OCI-LY7 (cell line): ENCODE measurements around the gene ACOXL. TPM values are rescaled to one million over a fixed set of nuclear protein-coding genes. Genes with fewer than 3 reads are reported as not detected.

Source experiments
- BruUV-seq: library from RNA; stranded (reverse); fragments of 400-500 nt; replicated peaks from 2 replicates; lab custom pipeline; 2021; lab: Mats Ljungman, UMichigan
- CTCF ChIA-PET: fragments of 300-600 bp; sonication (Branson Sonifier 250); formaldehyde crosslinking; loops from one replicate; lab custom pipeline; 2022; ENCODE audit warnings: antibody characterized with exemption; ENCODE audit not compliant: unreplicated experiment; lab: Charles Lee
- POLR2A ChIA-PET: fragments of 300-600 bp; sonication (Branson Sonifier 250); formaldehyde crosslinking; loops from one replicate; lab custom pipeline; 2022; ENCODE audit warnings: antibody characterized with exemption; lab: Charles Lee
- DNase-seq: peaks from one replicate; pipeline ENCODE4 v3.0.0-alpha.2; 2015; ENCODE audit warnings: low spot score
- H2AFZ ChIP-seq: fragments of 200-600 bp; sonication (generic), shearing (Covaris generic); 2 replicates; pipeline ENCODE4 v1.6.1; 2014; ENCODE audit warnings: mild to moderate bottlenecking, antibody characterized with exemption, low read length, moderate library complexity
- H3K27ac ChIP-seq: fragments of 200-600 bp; sonication (generic); 2 replicates; pipeline ENCODE4 v1.5.1; 2014; ENCODE audit warnings: mixed run types, low read depth, mild to moderate bottlenecking, moderate library complexity, low read length, inconsistent platforms; ENCODE audit not compliant: poor library complexity, severe bottlenecking
- H3K36me3 ChIP-seq: fragments of 200-600 bp; sonication (generic); 2 replicates; pipeline ENCODE4 v1.6.1; 2014; ENCODE audit warnings: mild to moderate bottlenecking, antibody characterized with exemption, low read length, moderate library complexity, mixed read lengths; ENCODE audit not compliant: insufficient read depth
- H3K4me1 ChIP-seq: fragments of 200-600 bp; sonication (generic); 2 replicates; pipeline ENCODE4 v1.5.1; 2014; ENCODE audit warnings: mild to moderate bottlenecking, low read length; ENCODE audit not compliant: insufficient read depth, poor library complexity, severe bottlenecking
- H3K4me2 ChIP-seq: fragments of 200-600 bp; sonication (generic); 2 replicates; pipeline ENCODE4 v1.6.1; 2014; ENCODE audit warnings: mild to moderate bottlenecking, low read length
- H3K4me3 ChIP-seq: fragments of 200-600 bp; sonication (generic); 2 replicates; pipeline ENCODE4 v1.5.1; 2014; ENCODE audit warnings: mild to moderate bottlenecking, low read depth, low read length; ENCODE audit not compliant: poor library complexity, severe bottlenecking
- H3K79me2 ChIP-seq: fragments of 200-600 bp; sonication (generic); 2 replicates; pipeline ENCODE4 v1.6.1; 2016; ENCODE audit warnings: low read depth, mild to moderate bottlenecking, low read length, moderate library complexity, mixed read lengths; ENCODE audit not compliant: insufficient read depth
- H3K9me2 ChIP-seq: fragments of 200-600 bp; sonication (generic); 2 replicates; pipeline ENCODE4 v1.6.1; 2016; ENCODE audit warnings: mild to moderate bottlenecking, low read length, mixed read lengths; ENCODE audit not compliant: insufficient read depth
- H3K9me3 ChIP-seq: fragments of 200-600 bp; sonication (generic); 2 replicates; pipeline ENCODE4 v1.6.1; 2014; ENCODE audit warnings: mild to moderate bottlenecking, mixed run types, low read length, mixed read lengths
- H4K20me1 ChIP-seq: fragments of 200-600 bp; sonication (generic); 2 replicates; pipeline ENCODE4 v1.6.1; 2014; ENCODE audit warnings: mild to moderate bottlenecking, antibody characterized with exemption, low read length, moderate library complexity, mixed read lengths; ENCODE audit not compliant: insufficient read depth
- EZH2phosphoT487 ChIP-seq: fragments of 200-600 bp; sonication (generic); IDR thresholded peaks from 2 replicates; pipeline ENCODE4 v1.6.1; 2018; ENCODE audit warnings: low read depth, borderline replicate concordance, mild to moderate bottlenecking, mixed run types, antibody characterized with exemption, low read length, moderate library complexity, mixed read lengths
- intact Hi-C: fragments of 100-400 bp; cut with micrococcal nuclease; formaldehyde crosslinking; loops from one replicate; pipeline ENCODE4 v1.10.0; 2022; ENCODE audit not compliant: unreplicated experiment
- total RNA-seq, 2 experiments: library from RNA; depleted of rRNA in 1 of 2; stranded (reverse); fragments of >200 nt in 1 of 2; shearing (Covaris generic) in 1 of 2; gene quantifications; 2 replicates each; pipeline ENCODE4 v1.2.3, GENCODE V29; 2014 to 2022
- TF ChIP-seq, protein P1 (sequence below): fragments of 200-600 bp; sonication (generic); conservative IDR thresholded peaks from 2 replicates; pipeline ENCODE4 v1.5.1; 2014; ENCODE audit warnings: mild to moderate bottlenecking, antibody characterized with exemption, low read length, moderate library complexity, mixed read lengths

The ACOXL gene
- total RNA-seq, 2 experiments from 2014 or later: 1.4 TPM; not detected in 1

DNA sequence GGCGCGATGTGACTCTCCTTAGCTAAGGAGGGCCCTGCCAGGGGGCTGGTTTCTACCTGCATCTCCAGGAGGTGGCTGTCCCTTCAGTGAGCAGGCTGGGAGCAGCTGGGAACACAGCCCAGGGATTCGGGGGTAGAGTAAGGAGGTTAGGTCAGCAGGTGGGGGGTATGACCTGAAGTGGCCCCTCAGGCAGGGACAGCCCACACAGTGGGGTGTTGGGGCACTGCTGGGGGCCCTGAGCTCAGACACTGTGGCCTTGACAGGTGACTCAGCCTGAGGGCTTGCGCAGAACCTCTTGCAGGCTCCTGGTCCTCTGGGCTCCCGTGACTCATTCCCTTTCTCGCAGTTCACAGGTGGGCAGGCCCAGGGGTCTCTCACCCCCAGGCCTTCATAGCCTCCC lies 202.6 kb downstream of the ACOXL start:
- Histone ChIP-seq H3K36me3 (no peaks in the 10 kb centered on the region), H4K20me1 (no peaks in the 10 kb centered on the region), H3K9me3 (0 out of 2 replicates have a peak, but pooled peaks cover under 1% of the 10 kb centered on the region), H3K27ac (no peak overlapping the region), H3K79me2 (no peaks in the 10 kb centered on the region), H3K9me2 (no peaks in the 10 kb centered on the region), H2AFZ (no peak overlapping the region), H3K4me1 (no peaks in the 10 kb centered on the region), H3K4me3 (no peak overlapping the region), H3K4me2 (no peak overlapping the region)
- BruUV-seq: no TSS peak
- no peak for TF ChIP-seq EZH2phosphoT487
- TF ChIP-seq, protein P1, sequence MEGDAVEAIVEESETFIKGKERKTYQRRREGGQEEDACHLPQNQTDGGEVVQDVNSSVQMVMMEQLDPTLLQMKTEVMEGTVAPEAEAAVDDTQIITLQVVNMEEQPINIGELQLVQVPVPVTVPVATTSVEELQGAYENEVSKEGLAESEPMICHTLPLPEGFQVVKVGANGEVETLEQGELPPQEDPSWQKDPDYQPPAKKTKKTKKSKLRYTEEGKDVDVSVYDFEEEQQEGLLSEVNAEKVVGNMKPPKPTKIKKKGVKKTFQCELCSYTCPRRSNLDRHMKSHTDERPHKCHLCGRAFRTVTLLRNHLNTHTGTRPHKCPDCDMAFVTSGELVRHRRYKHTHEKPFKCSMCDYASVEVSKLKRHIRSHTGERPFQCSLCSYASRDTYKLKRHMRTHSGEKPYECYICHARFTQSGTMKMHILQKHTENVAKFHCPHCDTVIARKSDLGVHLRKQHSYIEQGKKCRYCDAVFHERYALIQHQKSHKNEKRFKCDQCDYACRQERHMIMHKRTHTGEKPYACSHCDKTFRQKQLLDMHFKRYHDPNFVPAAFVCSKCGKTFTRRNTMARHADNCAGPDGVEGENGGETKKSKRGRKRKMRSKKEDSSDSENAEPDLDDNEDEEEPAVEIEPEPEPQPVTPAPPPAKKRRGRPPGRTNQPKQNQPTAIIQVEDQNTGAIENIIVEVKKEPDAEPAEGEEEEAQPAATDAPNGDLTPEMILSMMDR: no peak
- intact Hi-C loops: no loop called here
- ChIA-PET CTCF (no interaction called here), POLR2A (no interaction called here)
- DNase-seq: no peak

DNA sequence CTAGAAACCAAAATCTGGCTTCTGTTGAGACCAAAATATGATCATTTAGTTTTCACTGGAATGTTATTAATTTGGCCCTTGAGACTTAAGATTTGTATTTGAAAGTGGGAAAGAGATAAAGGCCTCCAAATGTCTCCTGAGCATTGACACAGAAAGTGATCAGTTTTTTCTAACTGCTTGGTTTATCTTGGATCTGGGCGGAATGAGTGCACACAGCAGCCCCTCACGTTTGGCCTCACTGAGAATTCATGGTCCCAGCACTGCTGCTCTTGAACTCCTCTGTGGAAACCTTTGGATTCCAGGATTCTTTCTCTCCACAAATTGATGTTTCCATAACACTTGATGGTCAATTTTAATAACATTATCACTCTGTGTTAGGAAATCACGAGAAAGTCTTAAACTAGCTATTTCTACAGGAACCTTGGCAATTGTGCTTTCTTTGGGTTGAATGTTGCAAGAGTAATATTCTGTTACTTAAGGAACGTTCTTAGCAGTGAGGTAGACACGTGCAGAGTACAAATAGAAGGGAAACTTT lies 208.1 kb downstream of the ACOXL start:
- no peak overlapping the region for H3K4me3 ChIP-seq
- CTCF ChIA-PET: no interaction called here
- TF ChIP-seq EZH2phosphoT487: no peak
- TF ChIP-seq, protein P1: no peak
- no peaks in the 10 kb centered on the region for H3K36me3 ChIP-seq
- no TSS peak for BruUV-seq
- DNase-seq: no peak
- H3K27ac ChIP-seq: no peak overlapping the region
- no peak overlapping the region for H2AFZ ChIP-seq
- intact Hi-C loops: no loop called here
- H3K9me3 ChIP-seq: no peaks in the 10 kb centered on the region
- H3K4me1 ChIP-seq: no peaks in the 10 kb centered on the region
- no peak overlapping the region for H3K4me2 ChIP-seq
- no peaks in the 10 kb centered on the region for H3K9me2 ChIP-seq
- POLR2A ChIA-PET: no interaction called here
- no peaks in the 10 kb centered on the region for H3K79me2 ChIP-seq
- no peaks in the 10 kb centered on the region for H4K20me1 ChIP-seq

DNA sequence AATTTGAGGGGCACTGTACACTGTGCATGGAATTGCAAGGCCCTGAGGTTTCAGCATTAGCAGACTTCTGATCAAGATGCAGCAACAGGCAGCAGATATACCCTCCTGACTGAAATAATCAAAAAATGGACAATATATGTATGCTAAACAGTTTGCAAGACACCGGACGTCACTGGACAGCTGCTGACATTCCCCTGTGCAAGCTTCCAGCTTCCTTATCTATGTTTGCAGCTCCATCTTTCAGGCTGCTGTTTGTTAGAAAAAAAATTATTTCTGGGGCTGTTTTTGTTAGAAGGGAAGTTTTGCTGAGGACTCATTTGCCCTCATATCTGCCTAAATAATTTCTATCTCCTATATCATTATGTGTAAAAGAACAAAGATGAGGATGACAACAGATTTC lies 208.9 kb downstream of the ACOXL start:
- H3K4me1 ChIP-seq: no peaks in the 10 kb centered on the region
- CTCF ChIA-PET: no interaction called here
- POLR2A ChIA-PET: no interaction called here

More for the DNA sequence above, 208.9 kb downstream of the ACOXL start:
- no peak overlapping the region for H3K4me3 ChIP-seq
- BruUV-seq: no TSS peak
- no peaks in the 10 kb centered on the region for H3K36me3 ChIP-seq
- no peaks in the 10 kb centered on the region for H3K9me3 ChIP-seq
- no peak overlapping the region for H3K27ac ChIP-seq
- H3K79me2 ChIP-seq: no peaks in the 10 kb centered on the region
- no peaks in the 10 kb centered on the region for H3K9me2 ChIP-seq
- intact Hi-C loops: no loop called here
- H2AFZ ChIP-seq: no peak overlapping the region
- no peaks in the 10 kb centered on the region for H4K20me1 ChIP-seq
- TF ChIP-seq, protein P1: no peak
- TF ChIP-seq EZH2phosphoT487: no peak
- no peak for DNase-seq
- no peak overlapping the region for H3K4me2 ChIP-seq
